Activated CD4-positive, alpha-beta memory T cell treated with anti-CD3 and anti-CD28 coated beads for 36 hours (primary cell): ENCODE measurements around the gene FGF3. TPM values are rescaled to one million over a fixed set of nuclear protein-coding genes. Genes with fewer than 3 reads are reported as not detected.

ENCODE experiments used
- CTCF ChIA-PET: fragments of 350-600 bp; sonication (Branson Sonifier 250); formaldehyde crosslinking; loops from one replicate; lab custom pipeline; 2021; ENCODE audit warnings: antibody characterized with exemption, inconsistent platforms; lab: Charles Lee
- POLR2A ChIA-PET: fragments of 350-600 bp; sonication (Branson Sonifier 250); formaldehyde crosslinking; loops from one replicate; lab custom pipeline; 2021; ENCODE audit warnings: antibody characterized with exemption; lab: Charles Lee
- DNase-seq: peaks from one replicate; pipeline ENCODE4 v3.0.0-alpha.2; 2020
- H3K27ac Mint-ChIP-seq: one replicate; pipeline ENCODE4 v1.8.0; 2021; ENCODE audit warnings: mixed read lengths
- H3K27me3 Mint-ChIP-seq: one replicate; pipeline ENCODE4 v1.8.0; 2021; ENCODE audit warnings: mixed read lengths
- H3K36me3 Mint-ChIP-seq: one replicate; pipeline ENCODE4 v1.8.0; 2021; ENCODE audit warnings: mixed read lengths
- H3K4me1 Mint-ChIP-seq: one replicate; pipeline ENCODE4 v1.8.0; 2021; ENCODE audit warnings: low read depth, mixed read lengths
- H3K4me3 Mint-ChIP-seq: one replicate; pipeline ENCODE4 v1.8.0; 2021; ENCODE audit warnings: mild to moderate bottlenecking, mixed read lengths
- H3K9me3 Mint-ChIP-seq: one replicate; pipeline ENCODE4 v1.8.0; 2021; ENCODE audit warnings: mixed read lengths
- intact Hi-C: fragments of 100-400 bp; cut with micrococcal nuclease; formaldehyde crosslinking; loops from one replicate; pipeline ENCODE4 v1.15.1; 2023
- total RNA-seq, 2 experiments: library from RNA; stranded (reverse); gene quantifications; one replicate each; pipeline ENCODE4 v1.2.3, GENCODE V29; 2021

Gene FGF3
- total RNA-seq, 2 experiments from 2014 or later = not detected

GRCh38 chr11:69797156-69797555, 22.1 kb downstream of the FGF3 start:
- DNase-seq = no peak
- Mint-ChIP-seq H3K27me3 (no peaks in the 10 kb centered on the region), H3K27ac (no peak overlapping the region), H3K36me3 (no peaks in the 10 kb centered on the region), H3K4me1 (no peaks in the 10 kb centered on the region), H3K4me3 (no peak overlapping the region), H3K9me3 (peaks cover 2% of the 10 kb centered on the region)
- intact Hi-C loops = no loop called here
- CTCF ChIA-PET = no interaction called here
- POLR2A ChIA-PET = no interaction called here

DNA sequence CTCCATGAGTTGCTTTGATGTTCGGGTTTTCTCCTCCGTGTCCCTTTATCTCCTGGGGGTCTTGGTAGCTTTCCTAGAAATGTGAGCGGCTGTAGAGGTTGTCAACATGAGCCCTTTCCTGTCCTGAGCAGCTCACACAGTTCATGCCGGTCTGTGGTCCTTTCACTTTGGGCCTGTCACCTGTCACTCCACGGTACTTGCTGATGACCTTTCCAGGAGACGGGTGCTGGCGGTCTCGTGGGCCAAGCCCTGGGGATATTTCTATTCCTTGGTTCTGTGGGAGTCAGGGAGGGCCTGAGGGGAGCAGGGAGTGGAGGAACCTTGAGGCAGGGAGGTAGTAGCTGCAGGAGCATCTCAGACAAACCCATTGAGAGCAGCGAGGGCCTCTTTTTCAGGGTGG, 23.2 kb downstream of the FGF3 start:
- DNase-seq = no peak
- ChIA-PET CTCF (no interaction called here), POLR2A (no interaction called here)
- Mint-ChIP-seq H3K4me1 (no peaks in the 10 kb centered on the region), H3K27ac (no peak overlapping the region), H3K36me3 (no peaks in the 10 kb centered on the region), H3K9me3 (peaks cover 2% of the 10 kb centered on the region), H3K4me3 (no peak overlapping the region), H3K27me3 (no peaks in the 10 kb centered on the region)
- intact Hi-C loops = no loop called here

- Mint-ChIP-seq H3K9me3 (no peaks in the 10 kb centered on the region), H3K4me1 (no peaks in the 10 kb centered on the region), H3K4me3 (no peak overlapping the region), H3K27me3 (peaks cover 2% of the 10 kb centered on the region), H3K36me3 (no peaks in the 10 kb centered on the region), H3K27ac (no peak overlapping the region)
- CTCF ChIA-PET = no interaction called here
- POLR2A ChIA-PET = no interaction called here
- intact Hi-C loops = no loop called here
- no peak for DNase-seq
Measured at GRCh38 chr11:69791276-69792180, 27.7 kb downstream of the FGF3 start.

- H3K9me3 Mint-ChIP-seq = no peaks in the 10 kb centered on the region
- no peak overlapping the region for H3K27ac Mint-ChIP-seq
- H3K27me3 Mint-ChIP-seq = peaks cover 2% of the 10 kb centered on the region
- no peaks in the 10 kb centered on the region for H3K36me3 Mint-ChIP-seq
- CTCF ChIA-PET = no interaction called here
- no peak overlapping the region for H3K4me3 Mint-ChIP-seq
- POLR2A ChIA-PET = no interaction called here
- no peak for DNase-seq
- H3K4me1 Mint-ChIP-seq = no peaks in the 10 kb centered on the region
- intact Hi-C loops = no loop called here
Measured at GRCh38 chr11:69788956-69789355, 30.3 kb downstream of the FGF3 start.

- Mint-ChIP-seq H3K27me3 (peaks cover 3% of the 10 kb centered on the region), H3K9me3 (no peaks in the 10 kb centered on the region), H3K4me1 (no peaks in the 10 kb centered on the region), H3K4me3 (no peak overlapping the region), H3K27ac (no peak overlapping the region), H3K36me3 (no peaks in the 10 kb centered on the region)
- DNase-seq = no peak
- CTCF ChIA-PET = no interaction called here
- POLR2A ChIA-PET = no interaction called here
- intact Hi-C loops = no loop called here
Measured at GRCh38 chr11:69787906-69788305, 31.3 kb downstream of the FGF3 start.

DNA sequence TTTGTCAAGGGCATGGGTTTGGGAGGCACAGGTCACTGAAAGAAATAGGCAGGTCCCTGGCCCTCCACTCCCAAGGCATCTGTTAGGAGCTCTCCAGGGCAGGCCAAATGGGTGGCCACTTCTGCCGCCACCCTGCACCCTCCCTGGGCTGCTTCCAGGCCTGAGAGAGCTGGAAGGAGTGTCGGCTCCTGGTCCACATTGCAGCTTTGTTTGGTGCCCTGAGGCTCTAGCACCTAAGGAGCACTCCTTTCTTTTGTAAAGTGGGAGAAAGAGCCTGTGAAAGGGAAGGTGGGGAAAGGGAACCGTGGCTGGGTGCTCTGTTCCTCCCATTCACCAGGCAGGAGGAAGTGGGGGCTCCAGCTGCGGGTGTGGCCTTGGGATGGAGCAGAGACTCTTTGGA, 31.8 kb downstream of the FGF3 start:
- CTCF ChIA-PET = no interaction called here
- Mint-ChIP-seq H3K27me3 (peaks cover 5% of the 10 kb centered on the region), H3K36me3 (no peaks in the 10 kb centered on the region), H3K27ac (no peak overlapping the region), H3K4me1 (no peaks in the 10 kb centered on the region), H3K4me3 (no peak overlapping the region), H3K9me3 (no peaks in the 10 kb centered on the region)
- intact Hi-C loops = no loop called here
- no peak for DNase-seq
- POLR2A ChIA-PET = no interaction called here

DNA sequence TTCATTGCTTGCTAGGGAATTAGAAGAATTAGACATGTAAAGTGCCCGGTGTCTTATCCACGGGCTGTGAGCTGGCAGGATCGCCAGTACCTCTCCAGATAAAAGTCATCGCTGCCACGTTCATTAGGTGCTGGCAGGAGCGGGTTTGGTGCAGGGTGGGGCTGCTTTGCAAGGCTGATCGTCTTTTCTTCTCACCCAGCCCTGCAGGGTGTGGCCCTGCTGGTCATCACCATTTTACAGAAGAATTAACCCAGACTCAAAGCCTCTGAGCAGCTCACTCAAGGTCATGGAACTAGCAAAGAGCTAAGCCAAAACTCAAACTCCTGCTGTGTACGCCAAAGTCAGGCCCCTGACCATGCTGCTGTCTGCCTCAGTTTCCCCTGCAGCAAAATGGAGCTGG, 38.0 kb downstream of the FGF3 start:
- H3K27me3 Mint-ChIP-seq = peaks cover 14% of the 10 kb centered on the region

GRCh38 chr11:69778373-69778772, 40.8 kb downstream of the FGF3 start:
- Mint-ChIP-seq H3K4me1 (no peaks in the 10 kb centered on the region), H3K27me3 (peaks cover 21% of the 10 kb centered on the region), H3K4me3 (no peak overlapping the region), H3K27ac (no peak overlapping the region), H3K9me3 (no peaks in the 10 kb centered on the region), H3K36me3 (no peaks in the 10 kb centered on the region)
- intact Hi-C loops = no loop called here
- ChIA-PET POLR2A (no interaction called here), CTCF (no interaction called here)
- no peak for DNase-seq

More for the DNA sequence above, 38.0 kb downstream of the FGF3 start:
- CTCF ChIA-PET = no interaction called here
- Mint-ChIP-seq H3K27ac (no peak overlapping the region), H3K4me3 (no peak overlapping the region), H3K36me3 (no peaks in the 10 kb centered on the region), H3K9me3 (no peaks in the 10 kb centered on the region), H3K4me1 (no peaks in the 10 kb centered on the region)
- POLR2A ChIA-PET = no interaction called here
- intact Hi-C loops = no loop called here
- no peak for DNase-seq

DNA sequence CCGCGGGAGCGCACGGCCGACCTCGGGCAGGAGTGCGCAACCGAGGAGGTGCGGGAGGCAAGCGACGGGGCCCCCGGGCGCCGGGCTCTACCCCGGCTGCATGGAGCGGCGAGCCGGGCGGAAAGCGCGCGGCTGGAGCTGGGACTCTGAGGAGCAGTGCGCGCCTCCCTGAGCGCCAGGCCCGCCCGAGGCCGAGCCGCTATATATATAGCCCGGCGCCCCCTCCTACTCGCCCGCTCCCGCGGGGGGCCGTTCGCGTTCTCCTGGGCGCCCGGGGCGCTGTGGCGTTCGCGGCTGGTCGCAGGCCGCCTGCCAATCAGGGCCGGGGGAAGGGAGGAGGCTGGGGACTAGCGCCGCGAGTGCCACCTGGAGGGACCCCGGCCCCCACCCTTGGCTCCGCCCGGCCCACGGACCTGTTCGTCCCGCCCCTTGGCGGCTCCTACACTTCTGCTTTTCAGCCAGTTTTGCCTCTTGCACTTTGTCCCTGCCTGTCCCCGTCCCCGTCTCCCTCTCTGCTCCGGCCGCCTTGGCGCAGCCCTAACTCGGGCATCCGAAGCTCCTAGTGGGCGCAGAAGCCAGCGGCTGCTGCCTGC, 44.0 kb downstream of the FGF3 start, which contains the start of gene FGF4:
Gene FGF4 (minus strand): TSS at position 179 of the 593 bp plus-strand sequence. CDS start 257 bp downstream, outside the sequence.
- Mint-ChIP-seq H3K27me3 (peaks cover 32% of the 10 kb centered on the region), H3K36me3 (no peaks in the 10 kb centered on the region), H3K4me1 (no peaks in the 10 kb centered on the region), H3K4me3 (no peak within 1 kb of the TSS), H3K9me3 (no peaks in the 10 kb centered on the region), H3K27ac (no peak within 1 kb of the TSS)
- DNase-seq = no peak
- CTCF ChIA-PET = no interaction called here
- intact Hi-C loops = no loop called here
- POLR2A ChIA-PET = no interaction called here

DNA sequence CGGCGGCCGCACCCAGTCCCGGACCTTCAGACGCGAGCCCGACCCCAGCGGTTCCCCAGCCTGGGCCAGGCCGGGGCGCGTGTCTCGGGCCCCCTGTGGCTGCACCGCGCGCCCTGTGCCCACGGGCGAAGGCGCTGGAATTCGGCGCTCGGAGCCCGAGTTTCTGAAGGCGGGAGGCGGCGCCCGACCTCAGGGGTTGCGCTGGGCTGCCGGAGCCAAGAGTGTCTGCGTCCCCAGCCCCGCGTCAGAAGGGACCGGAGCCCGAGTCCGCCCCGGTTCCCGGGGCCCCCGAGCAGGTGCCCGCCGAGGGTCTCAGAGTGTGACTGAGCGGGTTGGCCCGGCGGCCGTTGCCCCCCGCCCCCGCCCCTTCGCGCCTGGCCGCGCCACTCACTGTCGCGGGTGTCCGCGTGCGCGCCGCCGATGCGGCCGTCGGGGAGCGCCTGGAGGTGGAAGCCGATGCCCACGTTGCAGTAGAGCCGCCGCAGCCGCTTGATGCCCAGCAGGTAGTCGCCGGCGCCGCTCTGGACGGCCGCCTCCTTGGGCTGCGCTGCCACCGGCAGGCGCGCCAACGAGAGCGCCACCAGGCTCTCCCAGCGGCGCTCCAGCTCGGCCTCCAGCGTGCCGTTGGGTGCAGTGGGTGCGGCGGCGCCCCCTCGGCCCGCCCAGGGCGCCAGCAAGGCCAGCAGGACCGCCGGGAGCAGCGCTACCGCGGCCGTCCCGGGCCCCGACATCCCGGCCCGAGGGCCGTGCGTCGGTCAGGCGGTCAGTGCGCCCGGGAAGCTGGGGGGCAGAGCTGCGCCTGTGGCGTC, 44.7 kb downstream of the FGF3 start:
- Mint-ChIP-seq H3K27me3 (peaks cover 34% of the 10 kb centered on the region), H3K4me3 (no peak overlapping the region), H3K4me1 (no peaks in the 10 kb centered on the region), H3K27ac (no peak overlapping the region), H3K9me3 (no peaks in the 10 kb centered on the region), H3K36me3 (no peaks in the 10 kb centered on the region)
- POLR2A ChIA-PET = no interaction called here
- intact Hi-C loops = no loop called here
- CTCF ChIA-PET = no interaction called here
- DNase-seq = no peak

- H3K4me1 Mint-ChIP-seq = no peaks in the 10 kb centered on the region
- no peak overlapping the region for H3K27ac Mint-ChIP-seq
- CTCF ChIA-PET = interaction anchor here (0.6 kb wide), 1 partner anchor 1751 kb away, joined by 7 read pairs; no protein-coding TSS in a partner anchor
- DNase-seq = no peak
- POLR2A ChIA-PET = no interaction called here
- peaks cover 36% of the 10 kb centered on the region for H3K27me3 Mint-ChIP-seq
- intact Hi-C loops = no loop called here
- H3K36me3 Mint-ChIP-seq = no peaks in the 10 kb centered on the region
- no peak overlapping the region for H3K4me3 Mint-ChIP-seq
- no peaks in the 10 kb centered on the region for H3K9me3 Mint-ChIP-seq
Measured at GRCh38 chr11:69773626-69774353, 45.4 kb downstream of the FGF3 start.

- H3K36me3 Mint-ChIP-seq = no peaks in the 10 kb centered on the region
- peaks cover 27% of the 10 kb centered on the region for H3K27me3 Mint-ChIP-seq
- H3K4me1 Mint-ChIP-seq = no peaks in the 10 kb centered on the region
- CTCF ChIA-PET = no interaction called here
- no peak for DNase-seq
- no peak overlapping the region for H3K27ac Mint-ChIP-seq
- intact Hi-C loops = no loop called here
- POLR2A ChIA-PET = no interaction called here
- no peak overlapping the region for H3K4me3 Mint-ChIP-seq
- H3K9me3 Mint-ChIP-seq = no peaks in the 10 kb centered on the region
Measured at GRCh38 chr11:69771466-69771865, 47.8 kb downstream of the FGF3 start.
